ENCODE data around the gene LIMK2. TPM values are rescaled to one million over a fixed set of nuclear protein-coding genes. Genes with fewer than 3 reads are reported as not detected.

Gene LIMK2
- total RNA-seq, 2 donors from 2014 or later, result 38.4 to 76.8 TPM

GRCh38 chr22:31177420-31178162 is 34.5 kb upstream of the LIMK2 start:
- Histone ChIP-seq H3K36me3 (no peaks in the 10 kb centered on the region), H3K4me3 (no peak overlapping the region), H3K27ac (peak overlapping the region; percentile 61 to 79), H3K27me3 (replicated peaks; ENCODE audit: insufficient read depth) (no peaks in the 10 kb centered on the region), H3K4me1 (ENCODE audit: control insufficient read depth in 1 of 2, low read depth in 2 of 2) (peaks cover 29 to 51% of the 10 kb centered on the region in 2 donors), H3K9me3 (no peaks in the 10 kb centered on the region)
- ATAC-seq (ENCODE audit: insufficient number of reproducible peaks, low FRiP score, low read depth) (peak; percentile 76), DNase-seq (ENCODE audit: low spot score) (peak; percentile 51)
- TF ChIP-seq CTCF (IDR thresholded peaks at IDR 0.05), result peak; percentile 22

- Histone ChIP-seq H3K27me3 (replicated peaks; ENCODE audit: insufficient read depth) (no peaks in the 10 kb centered on the region), H3K9me3 (no peaks in the 10 kb centered on the region), H3K27ac (peak overlapping the region; percentile 61 to 79), H3K4me3 (no peak overlapping the region), H3K4me1 (ENCODE audit: control insufficient read depth in 1 of 2, low read depth in 2 of 2) (peaks cover 20 to 39% of the 10 kb centered on the region in 2 donors), H3K36me3 (peaks cover 3% of the 10 kb centered on the region)
- no peak for TF ChIP-seq CTCF (IDR thresholded peaks at IDR 0.05)
- DNase-seq (ENCODE audit: low spot score) (no peak), ATAC-seq (ENCODE audit: insufficient number of reproducible peaks, low FRiP score, low read depth) (no peak)
Observed at GRCh38 chr22:31178859-31179258, 33.2 kb upstream of the LIMK2 start.

- no peak for TF ChIP-seq CTCF (IDR thresholded peaks at IDR 0.05)
- peak overlapping the region in 1 of 2 donors; percentile 79 for H3K27ac ChIP-seq
- H3K27me3 ChIP-seq (replicated peaks; ENCODE audit: insufficient read depth), result no peaks in the 10 kb centered on the region
- H3K4me3 ChIP-seq, result no peak overlapping the region
- H3K9me3 ChIP-seq, result no peaks in the 10 kb centered on the region
- ATAC-seq (ENCODE audit: insufficient number of reproducible peaks, low FRiP score, low read depth) (no peak), DNase-seq (ENCODE audit: low spot score) (no peak)
- H3K4me1 ChIP-seq (ENCODE audit: control insufficient read depth in 1 of 2, low read depth in 2 of 2), result peaks cover 15 to 34% of the 10 kb centered on the region in 2 donors
- peaks cover 3% of the 10 kb centered on the region for H3K36me3 ChIP-seq
Observed at GRCh38 chr22:31179345-31179744, 32.8 kb upstream of the LIMK2 start.

GRCh38 chr22:31184015-31184414 is 28.1 kb upstream of the LIMK2 start:
- peaks cover 8% of the 10 kb centered on the region for H3K36me3 ChIP-seq
- DNase-seq (ENCODE audit: low spot score), result no peak
- TF ChIP-seq CTCF (IDR thresholded peaks at IDR 0.05), result no peak
- no peak for ATAC-seq (ENCODE audit: insufficient number of reproducible peaks, low FRiP score, low read depth)
- H3K27me3 ChIP-seq (replicated peaks; ENCODE audit: insufficient read depth), result no peaks in the 10 kb centered on the region
- peaks cover 2 to 7% of the 10 kb centered on the region in 2 donors for H3K4me1 ChIP-seq (ENCODE audit: control insufficient read depth in 1 of 2, low read depth in 2 of 2)
- H3K9me3 ChIP-seq, result no peaks in the 10 kb centered on the region
- H3K4me3 ChIP-seq, result no peak overlapping the region
- H3K27ac ChIP-seq, result no peak overlapping the region

GRCh38 chr22:31185056-31185455 is 27.0 kb upstream of the LIMK2 start:
- Histone ChIP-seq H3K4me3 (no peak overlapping the region), H3K36me3 (peaks cover 8% of the 10 kb centered on the region), H3K4me1 (ENCODE audit: control insufficient read depth in 1 of 2, low read depth in 2 of 2) (no peaks in the 10 kb centered on the region), H3K27me3 (replicated peaks; ENCODE audit: insufficient read depth) (no peaks in the 10 kb centered on the region), H3K9me3 (no peaks in the 10 kb centered on the region), H3K27ac (no peak overlapping the region)
- DNase-seq (ENCODE audit: low spot score), result no peak
- no peak for ATAC-seq (ENCODE audit: insufficient number of reproducible peaks, low FRiP score, low read depth)
- TF ChIP-seq CTCF (IDR thresholded peaks at IDR 0.05), result no peak
